Activated CD8-positive, alpha-beta memory T cell treated with anti-CD3 and anti-CD28 coated beads, Interleukin-2, amount 50 U/mL, for 1 hour (primary cell): ENCODE measurements around the gene NR5A1.

ENCODE experiments used
- DNase-seq: peaks from one replicate; pipeline ENCODE4 v3.0.0-alpha.2; 2020; ENCODE audit errors: extremely low read depth

The NR5A1 gene

GRCh38 chr9:124506931-124507879 lies at the start of gene NR5A1:
Gene NR5A1, minus strand, starts transcription at chr9:124507399. Its CDS starts 4,004 bp downstream, at chr9:124503395.
- DNase-seq = no peak

- DNase-seq = no peak
These were observed 47.8 kb upstream of the NR5A1 start for GRCh38 chr9:124555043-124555442.

- no peak for DNase-seq
These were observed 46.5 kb upstream of the NR5A1 start for GRCh38 chr9:124553738-124554137.

- DNase-seq = no peak
These were observed 45.0 kb upstream of the NR5A1 start for GRCh38 chr9:124552273-124552605.

- no peak for DNase-seq
These were observed 44.5 kb upstream of the NR5A1 start for GRCh38 chr9:124551472-124552272.

GRCh38 chr9:124550072-124550471 lies 42.9 kb upstream of the NR5A1 start:
- DNase-seq = no peak

- DNase-seq = no peak
These were observed 41.8 kb upstream of the NR5A1 start for GRCh38 chr9:124549016-124549415.

- no peak for DNase-seq
These were observed 37.3 kb upstream of the NR5A1 start for GRCh38 chr9:124544535-124544934.

GRCh38 chr9:124541824-124542223 lies 34.6 kb upstream of the NR5A1 start:
- no peak for DNase-seq

GRCh38 chr9:124537926-124538325 lies 30.7 kb upstream of the NR5A1 start:
- no peak for DNase-seq

GRCh38 chr9:124535846-124536245 lies 28.6 kb upstream of the NR5A1 start:
- DNase-seq = no peak

- no peak for DNase-seq
These were observed 25.7 kb upstream of the NR5A1 start for GRCh38 chr9:124532897-124533296.

- no peak for DNase-seq
These were observed 23.9 kb upstream of the NR5A1 start for GRCh38 chr9:124531115-124531514.

- DNase-seq = no peak
These were observed 23.0 kb upstream of the NR5A1 start for GRCh38 chr9:124530246-124530645.

- no peak for DNase-seq
These were observed 20.6 kb upstream of the NR5A1 start for GRCh38 chr9:124527781-124528180.

GRCh38 chr9:124526174-124526573 lies 19.0 kb upstream of the NR5A1 start:
- DNase-seq = no peak

- DNase-seq = no peak
These were observed 15.2 kb upstream of the NR5A1 start for GRCh38 chr9:124522121-124523098.

- DNase-seq = no peak
These were observed 13.9 kb upstream of the NR5A1 start for GRCh38 chr9:124521142-124521541.

- DNase-seq = no peak
These were observed 13.0 kb upstream of the NR5A1 start for GRCh38 chr9:124520206-124520596.

- no peak for DNase-seq
These were observed 10.9 kb upstream of the NR5A1 start for GRCh38 chr9:124518116-124518515.

GRCh38 chr9:124517600-124517999 lies 10.4 kb upstream of the NR5A1 start:
- DNase-seq = no peak

GRCh38 chr9:124514874-124515273 lies 7.7 kb upstream of the NR5A1 start:
- DNase-seq = no peak
